Neural cell (in vitro differentiated cells): ENCODE data around the gene MRPL47.

Experiments used
- CTCF ChIP-seq: fragments of 450-650 bp; IDR thresholded peaks from 2 replicates; pipeline ENCODE4 v1.5.1; 2014; ENCODE audit warnings: antibody characterized with exemption, mild to moderate bottlenecking, moderate library complexity; ENCODE audit not compliant: poor library complexity, severe bottlenecking
- EP300 ChIP-seq: fragments of 450-650 bp; conservative IDR thresholded peaks from 2 replicates; pipeline ENCODE4 v1.6.1; 2014; ENCODE audit warnings: antibody characterized with exemption, mild to moderate bottlenecking, moderate library complexity; ENCODE audit not compliant: poor library complexity, severe bottlenecking
- EZH2 ChIP-seq: fragments of 200-600, 300-800 bp; shearing (Covaris generic), sonication (generic); IDR thresholded peaks from 2 replicates; pipeline ENCODE4 v1.6.1; 2014; ENCODE audit warnings: antibody characterized with exemption, low read length, borderline replicate concordance, mild to moderate bottlenecking; ENCODE audit not compliant: insufficient read depth, poor library complexity, severe bottlenecking
- POLR2AphosphoS5 ChIP-seq: IDR thresholded peaks from 2 replicates; pipeline ENCODE4 v1.6.1; 2012
- TF ChIP-seq, protein P1 (sequence below): IDR thresholded peaks from 2 replicates; pipeline ENCODE4 v1.6.1; 2012; ENCODE audit warnings: borderline replicate concordance

- TF ChIP-seq CTCF (no peak), POLR2AphosphoS5 (no peak), EZH2 (no peak), EP300 (no peak)
- TF ChIP-seq, protein P1, sequence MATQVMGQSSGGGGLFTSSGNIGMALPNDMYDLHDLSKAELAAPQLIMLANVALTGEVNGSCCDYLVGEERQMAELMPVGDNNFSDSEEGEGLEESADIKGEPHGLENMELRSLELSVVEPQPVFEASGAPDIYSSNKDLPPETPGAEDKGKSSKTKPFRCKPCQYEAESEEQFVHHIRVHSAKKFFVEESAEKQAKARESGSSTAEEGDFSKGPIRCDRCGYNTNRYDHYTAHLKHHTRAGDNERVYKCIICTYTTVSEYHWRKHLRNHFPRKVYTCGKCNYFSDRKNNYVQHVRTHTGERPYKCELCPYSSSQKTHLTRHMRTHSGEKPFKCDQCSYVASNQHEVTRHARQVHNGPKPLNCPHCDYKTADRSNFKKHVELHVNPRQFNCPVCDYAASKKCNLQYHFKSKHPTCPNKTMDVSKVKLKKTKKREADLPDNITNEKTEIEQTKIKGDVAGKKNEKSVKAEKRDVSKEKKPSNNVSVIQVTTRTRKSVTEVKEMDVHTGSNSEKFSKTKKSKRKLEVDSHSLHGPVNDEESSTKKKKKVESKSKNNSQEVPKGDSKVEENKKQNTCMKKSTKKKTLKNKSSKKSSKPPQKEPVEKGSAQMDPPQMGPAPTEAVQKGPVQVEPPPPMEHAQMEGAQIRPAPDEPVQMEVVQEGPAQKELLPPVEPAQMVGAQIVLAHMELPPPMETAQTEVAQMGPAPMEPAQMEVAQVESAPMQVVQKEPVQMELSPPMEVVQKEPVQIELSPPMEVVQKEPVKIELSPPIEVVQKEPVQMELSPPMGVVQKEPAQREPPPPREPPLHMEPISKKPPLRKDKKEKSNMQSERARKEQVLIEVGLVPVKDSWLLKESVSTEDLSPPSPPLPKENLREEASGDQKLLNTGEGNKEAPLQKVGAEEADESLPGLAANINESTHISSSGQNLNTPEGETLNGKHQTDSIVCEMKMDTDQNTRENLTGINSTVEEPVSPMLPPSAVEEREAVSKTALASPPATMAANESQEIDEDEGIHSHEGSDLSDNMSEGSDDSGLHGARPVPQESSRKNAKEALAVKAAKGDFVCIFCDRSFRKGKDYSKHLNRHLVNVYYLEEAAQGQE, result no peak
These were observed 38.9 kb downstream of the MRPL47 start for GRCh38 chr3:179565496-179565895.
